Smooth muscle cell (in vitro differentiated cells): Measurements from ENCODE around the gene FNIP2. TPM values are rescaled to one million over a fixed set of nuclear protein-coding genes. Genes with fewer than 3 reads are reported as not detected.
A peak's percentile ranks its signal among the peaks of the same experiment; 100 is the strongest.

Experiments used
- DNase-seq: peaks from one replicate; lab custom pipeline; 2025; ENCODE audit not compliant: unreplicated experiment; lab: John Stamatoyannopoulos, UW
- H2AFZ ChIP-seq: fragments of 200-600 bp; sonication (generic); 2 replicates; pipeline ENCODE4 v1.6.0; 2016; ENCODE audit warnings: antibody characterized with exemption, low read depth, mild to moderate bottlenecking
- H3F3A ChIP-seq: fragments of 200-600 bp; sonication (generic); 2 replicates; pipeline ENCODE4 v1.6.0; 2017; ENCODE audit warnings: antibody characterized with exemption, low read depth
- H3K27ac ChIP-seq: fragments of 200-600 bp; sonication (generic); 2 replicates; pipeline ENCODE4 v1.5.1; 2016; ENCODE audit warnings: low read depth, mild to moderate bottlenecking
- H3K27me3 ChIP-seq: fragments of 200-600 bp; sonication (generic); 2 replicates; pipeline ENCODE4 v1.6.1; 2016; ENCODE audit warnings: low read depth, mild to moderate bottlenecking
- H3K36me3 ChIP-seq: fragments of 200-600 bp; sonication (generic); 2 replicates; pipeline ENCODE4 v1.5.1; 2016; ENCODE audit warnings: low read depth
- H3K4me1 ChIP-seq: fragments of 200-600 bp; sonication (generic); 2 replicates; pipeline ENCODE4 v1.5.1; 2016; ENCODE audit warnings: low read depth
- H3K4me2 ChIP-seq: fragments of 200-600 bp; sonication (generic); 2 replicates; pipeline ENCODE4 v1.6.0; 2016; ENCODE audit warnings: mild to moderate bottlenecking
- H3K4me3 ChIP-seq: fragments of 200-600 bp; sonication (generic); 2 replicates; pipeline ENCODE4 v1.5.1; 2016; ENCODE audit warnings: mild to moderate bottlenecking
- H3K79me2 ChIP-seq: fragments of 200-600 bp; sonication (generic); 2 replicates; pipeline ENCODE4 v1.6.0; 2016; ENCODE audit warnings: low read depth, mild to moderate bottlenecking
- H3K9ac ChIP-seq: fragments of 200-600 bp; sonication (generic); 2 replicates; pipeline ENCODE4 v1.6.0; 2016; ENCODE audit warnings: low read depth
- H3K9me3 ChIP-seq: fragments of 200-600 bp; sonication (generic); replicated peaks from 2 replicates; pipeline ENCODE4 v1.5.1; 2016; ENCODE audit warnings: low read depth
- H4K20me1 ChIP-seq: fragments of 200-600 bp; sonication (generic); 2 replicates; pipeline ENCODE4 v1.6.0; 2016; ENCODE audit warnings: low read depth
- WGBS: methylation state at CpG from one replicate; pipeline ENCODE4 v1.1.7; 2016; ENCODE audit warnings: low lambda C conversion rate; 5-methylcytosine and 5-hydroxymethylcytosine counted together
- polyA plus RNA-seq: library from polyadenylated mRNA; unstranded; fragments of >200 nt; fragmentation: Nextera tagmentation; extraction: Ambion mirVana; gene quantifications from 2 replicates; pipeline ENCODE4 v1.2.1, GENCODE V29; 2016
- total RNA-seq: library from RNA; depleted of rRNA; stranded (reverse); fragments of >200 nt; gene quantifications from 2 replicates; pipeline ENCODE4 v1.2.3, GENCODE V29; 2014
- TF ChIP-seq, protein P1 (sequence below): fragments of 200-600 bp; sonication (generic); IDR thresholded peaks from 2 replicates; pipeline ENCODE4 v1.5.1; 2017; ENCODE audit warnings: borderline replicate concordance, mild to moderate bottlenecking, antibody characterized with exemption; ENCODE audit not compliant: insufficient read depth, poor library complexity, severe bottlenecking

Gene FNIP2
- total and polyA plus RNA-seq, 2 experiments from 2014 or later: 10.4 to 36.3 TPM

DNA sequence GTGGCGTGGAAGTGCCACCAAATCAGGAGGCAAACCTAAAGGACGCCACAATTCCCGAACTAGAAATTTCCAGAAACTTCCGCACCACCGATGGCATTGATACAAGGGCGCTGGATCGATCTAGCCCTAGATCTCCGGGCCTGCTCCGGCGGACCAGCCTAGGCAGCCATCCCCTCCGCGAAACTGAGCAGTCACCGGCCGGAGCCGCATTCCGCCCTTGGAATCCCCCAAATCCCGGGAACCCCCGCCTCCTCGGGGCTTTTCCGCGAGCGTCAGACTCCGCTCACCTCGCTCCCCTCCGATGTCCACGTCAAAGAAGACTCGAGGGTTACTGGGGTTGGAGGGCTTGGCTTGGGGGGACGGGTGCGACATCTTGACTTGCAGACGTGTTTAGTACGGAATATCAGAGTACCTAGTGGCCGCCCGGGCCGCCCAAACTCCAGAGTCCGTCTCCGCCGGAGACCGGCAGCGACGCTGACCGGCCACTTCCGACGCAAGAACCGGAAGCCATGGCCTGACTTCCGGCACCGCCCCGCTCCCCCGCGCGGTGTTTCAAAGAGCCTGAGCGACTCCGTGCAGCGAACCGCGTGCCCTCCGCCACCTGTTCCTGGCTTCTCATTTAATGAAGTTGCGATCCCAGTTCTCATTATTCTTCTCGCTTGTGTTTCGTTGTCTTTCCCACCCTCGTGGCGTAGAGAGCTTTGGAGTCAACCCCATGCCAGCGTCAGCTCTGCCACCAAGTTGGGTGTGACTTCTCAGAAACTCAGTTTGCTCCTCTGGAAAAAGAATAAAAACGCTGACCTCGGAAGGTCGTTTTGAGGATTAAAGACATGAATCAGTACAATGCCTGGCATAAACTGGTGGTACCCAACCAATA, 45.7 kb upstream of the FNIP2 start, which contains the start of gene PPID:
Gene PPID, minus strand, starts transcription at position 480 of the 877 bp plus-strand sequence. Its CDS starts 108 bp downstream, at position 372.
- TF ChIP-seq, protein P1, sequence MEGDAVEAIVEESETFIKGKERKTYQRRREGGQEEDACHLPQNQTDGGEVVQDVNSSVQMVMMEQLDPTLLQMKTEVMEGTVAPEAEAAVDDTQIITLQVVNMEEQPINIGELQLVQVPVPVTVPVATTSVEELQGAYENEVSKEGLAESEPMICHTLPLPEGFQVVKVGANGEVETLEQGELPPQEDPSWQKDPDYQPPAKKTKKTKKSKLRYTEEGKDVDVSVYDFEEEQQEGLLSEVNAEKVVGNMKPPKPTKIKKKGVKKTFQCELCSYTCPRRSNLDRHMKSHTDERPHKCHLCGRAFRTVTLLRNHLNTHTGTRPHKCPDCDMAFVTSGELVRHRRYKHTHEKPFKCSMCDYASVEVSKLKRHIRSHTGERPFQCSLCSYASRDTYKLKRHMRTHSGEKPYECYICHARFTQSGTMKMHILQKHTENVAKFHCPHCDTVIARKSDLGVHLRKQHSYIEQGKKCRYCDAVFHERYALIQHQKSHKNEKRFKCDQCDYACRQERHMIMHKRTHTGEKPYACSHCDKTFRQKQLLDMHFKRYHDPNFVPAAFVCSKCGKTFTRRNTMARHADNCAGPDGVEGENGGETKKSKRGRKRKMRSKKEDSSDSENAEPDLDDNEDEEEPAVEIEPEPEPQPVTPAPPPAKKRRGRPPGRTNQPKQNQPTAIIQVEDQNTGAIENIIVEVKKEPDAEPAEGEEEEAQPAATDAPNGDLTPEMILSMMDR: no peak
- no peaks in the 10 kb centered on the region for H3K27me3 ChIP-seq
- H3K9me3 ChIP-seq: no peaks in the 10 kb centered on the region
- H3K4me1 ChIP-seq: peaks cover 6% of the 10 kb centered on the region
- H2AFZ ChIP-seq: peak within 1 kb of the TSS; percentile 96
- peak within 1 kb of the TSS; percentile 92 for H3K27ac ChIP-seq
- no peaks in the 10 kb centered on the region for H3F3A ChIP-seq
- H3K4me3 ChIP-seq: peak within 1 kb of the TSS; percentile 90
- peak within 1 kb of the TSS; percentile 95 for H3K4me2 ChIP-seq
- peaks cover 7% of the 10 kb centered on the region for H3K36me3 ChIP-seq
- H3K79me2 ChIP-seq: peaks cover 20% of the 10 kb centered on the region
- WGBS: 1% methylated on average over 59 of the region's 65 CpGs
- H4K20me1 ChIP-seq: peaks cover 3% of the 10 kb centered on the region
- peak within 1 kb of the TSS; percentile 92 for H3K9ac ChIP-seq
- DNase-seq: peak; percentile 76

DNA sequence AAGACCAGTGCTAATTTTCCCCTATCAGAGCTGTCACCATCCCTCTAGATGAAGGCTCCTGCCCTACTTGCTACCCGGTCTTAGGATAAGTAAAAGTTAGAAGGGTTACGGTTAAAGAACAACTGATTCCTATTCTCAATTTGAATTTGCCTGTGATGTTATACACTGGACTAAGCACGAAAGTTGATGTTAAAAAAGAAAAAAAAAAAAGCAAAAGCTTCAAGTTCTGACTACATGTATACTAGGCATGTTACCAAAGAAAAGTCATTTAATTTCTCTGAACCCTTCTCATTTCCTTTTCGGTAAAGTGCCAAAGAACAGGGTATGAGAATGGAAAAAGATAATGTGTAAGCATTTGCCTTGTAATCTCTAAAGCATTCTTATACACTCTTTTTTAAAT, 44.2 kb upstream of the FNIP2 start:
- Histone ChIP-seq H3F3A (no peaks in the 10 kb centered on the region), H3K79me2 (peaks cover 20% of the 10 kb centered on the region), H3K4me1 (peaks cover 6% of the 10 kb centered on the region), H4K20me1 (peaks cover 3% of the 10 kb centered on the region), H2AFZ (no peak overlapping the region), H3K4me2 (no peak overlapping the region), H3K27ac (no peak overlapping the region), H3K4me3 (no peak overlapping the region), H3K9ac (no peak overlapping the region), H3K9me3 (no peaks in the 10 kb centered on the region), H3K36me3 (no peaks in the 10 kb centered on the region), H3K27me3 (no peaks in the 10 kb centered on the region)
- TF ChIP-seq, protein P1: no peak
- 95% methylated on average over 4 of the region's 4 CpGs for WGBS
- DNase-seq: no peak

DNA sequence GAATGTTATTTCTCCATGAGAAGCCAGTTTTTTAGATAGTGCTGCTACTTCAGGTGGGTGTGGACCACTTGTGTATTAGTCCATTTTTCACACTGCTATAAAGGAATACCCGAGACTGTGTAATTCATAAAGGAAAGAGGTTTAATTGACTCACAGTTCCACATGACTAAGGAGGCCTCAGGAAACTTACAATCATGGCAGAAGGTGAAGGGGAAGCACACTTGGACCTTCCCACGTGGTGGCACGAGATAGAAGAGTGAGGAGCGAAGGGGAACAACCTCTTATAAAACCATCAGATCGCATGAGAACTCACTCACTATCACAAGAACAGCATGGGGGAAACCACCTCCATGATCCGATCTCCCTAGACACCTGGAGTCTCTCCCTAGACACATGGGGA, 42.2 kb upstream of the FNIP2 start:
- H3F3A ChIP-seq: no peaks in the 10 kb centered on the region
- no peak overlapping the region for H3K9ac ChIP-seq
- H3K4me3 ChIP-seq: no peak overlapping the region
- H3K27ac ChIP-seq: no peak overlapping the region
- H3K4me1 ChIP-seq: peaks cover 6% of the 10 kb centered on the region
- H3K27me3 ChIP-seq: no peaks in the 10 kb centered on the region
- peaks cover 12% of the 10 kb centered on the region for H3K79me2 ChIP-seq
- no peaks in the 10 kb centered on the region for H3K9me3 ChIP-seq
- peaks cover 3% of the 10 kb centered on the region for H4K20me1 ChIP-seq
- no peak overlapping the region for H2AFZ ChIP-seq
- no peaks in the 10 kb centered on the region for H3K36me3 ChIP-seq
- DNase-seq: no peak
- 92% methylated on average over 6 of the region's 6 CpGs for WGBS
- TF ChIP-seq, protein P1: no peak
- H3K4me2 ChIP-seq: no peak overlapping the region
